Duodenal mucosa (tissue), 2 donors: ENCODE measurements around the gene CDH20.

Experiments used
- H3K27ac ChIP-seq: one replicate; pipeline ENCODE4 v1.7.0; 2013; ENCODE audit warnings: low read depth, low read length
- H3K27me3 ChIP-seq, 2 donors: one replicate each; pipeline ENCODE4 v1.7.0; 2013; ENCODE audit warnings: low read length in 2 of 2, control low read depth in 1 of 2; ENCODE audit not compliant: insufficient read depth in 2 of 2, control insufficient read depth in 1 of 2
- H3K36me3 ChIP-seq, 2 donors: one replicate each; pipeline ENCODE4 v1.7.0; 2013; ENCODE audit warnings: low read length in 2 of 2, control low read depth in 1 of 2; ENCODE audit not compliant: insufficient read depth in 2 of 2, control insufficient read depth in 1 of 2
- H3K4me1 ChIP-seq, 2 donors: one replicate each; pipeline ENCODE4 v1.7.0; 2013; ENCODE audit warnings: low read length in 2 of 2, control low read depth in 1 of 2; ENCODE audit not compliant: insufficient read depth in 2 of 2, control insufficient read depth in 1 of 2
- H3K4me3 ChIP-seq, 2 donors: one replicate each; pipeline ENCODE4 v1.7.0; 2013; ENCODE audit warnings: low read length in 2 of 2, low read depth in 1 of 2
- H3K9ac ChIP-seq, 2 donors: one replicate each; pipeline ENCODE4 v1.7.0; 2013; ENCODE audit warnings: low read length in 2 of 2, low read depth in 1 of 2
- H3K9me3 ChIP-seq, 2 donors: one replicate each; pipeline ENCODE4 v1.7.0; 2013; ENCODE audit warnings: low read length in 2 of 2, control low read depth in 1 of 2; ENCODE audit not compliant: control insufficient read depth in 1 of 2

Gene CDH20

DNA sequence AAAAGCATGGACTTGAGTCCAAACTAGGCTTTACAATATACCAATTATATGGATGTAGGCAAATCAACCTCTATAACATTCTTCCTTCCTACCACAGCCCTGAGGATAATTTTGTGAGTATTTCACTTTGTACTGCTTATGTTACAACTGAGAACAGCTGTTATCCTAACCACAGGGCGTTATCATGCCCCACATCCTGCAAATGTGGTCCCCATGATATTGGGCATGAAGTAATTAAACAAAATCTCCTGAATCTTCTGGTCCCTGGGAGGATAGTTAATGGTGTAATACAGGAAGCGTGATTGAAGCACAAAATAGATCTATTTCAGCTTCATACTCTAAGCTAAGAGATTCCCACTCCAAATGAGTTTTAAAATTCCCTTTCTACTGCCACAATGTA is 223.6 kb downstream of the CDH20 start:
- Histone ChIP-seq H3K9me3 (no peaks in the 10 kb centered on the region), H3K27ac (no peak overlapping the region), H3K4me1 (no peaks in the 10 kb centered on the region), H3K27me3 (peaks cover 0 to 3% of the 10 kb centered on the region in 2 donors), H3K4me3 (no peak overlapping the region), H3K36me3 (no peaks in the 10 kb centered on the region), H3K9ac (no peak overlapping the region)

DNA sequence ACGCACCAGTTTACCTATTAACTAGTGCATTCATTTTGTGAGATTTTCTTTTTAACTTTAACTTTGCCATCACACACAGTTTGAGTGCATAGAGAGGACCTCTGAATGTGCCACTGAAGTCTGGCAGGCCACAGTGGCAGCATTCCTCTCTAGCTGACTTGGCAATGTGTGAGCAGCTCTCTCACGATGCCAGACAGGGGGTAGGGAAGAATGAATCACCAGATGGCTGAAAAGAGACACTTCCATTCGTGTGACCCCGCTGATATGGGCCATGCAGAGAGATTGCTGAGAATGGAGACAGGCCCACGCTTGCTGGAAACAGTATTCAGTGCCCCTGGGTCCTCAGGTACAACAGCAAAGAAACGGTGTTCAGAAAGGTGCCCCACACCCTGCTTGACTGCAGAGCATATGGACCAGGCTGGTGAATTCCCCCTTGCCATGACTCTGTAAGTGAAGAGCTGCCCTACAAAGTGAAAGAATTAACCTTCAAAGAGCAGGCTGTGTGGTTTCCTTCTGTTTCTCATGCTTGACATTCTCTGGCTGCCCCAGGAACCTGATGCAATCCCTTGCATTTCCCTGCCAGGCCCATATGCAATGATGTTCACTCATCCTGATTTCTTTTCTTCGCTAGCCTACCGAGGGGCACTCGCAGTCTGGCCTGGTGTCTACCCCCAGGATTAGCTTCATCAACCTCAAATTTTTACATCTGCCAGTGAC is 236.1 kb downstream of the CDH20 start:
- H3K4me1 ChIP-seq, result no peaks in the 10 kb centered on the region
- no peak overlapping the region for H3K9ac ChIP-seq
- peaks cover 0 to 2% of the 10 kb centered on the region in 2 donors for H3K9me3 ChIP-seq
- H3K27me3 ChIP-seq, result peaks cover 0 to 3% of the 10 kb centered on the region in 2 donors
- no peak overlapping the region for H3K27ac ChIP-seq
- no peak overlapping the region for H3K4me3 ChIP-seq
- H3K36me3 ChIP-seq, result no peaks in the 10 kb centered on the region

DNA sequence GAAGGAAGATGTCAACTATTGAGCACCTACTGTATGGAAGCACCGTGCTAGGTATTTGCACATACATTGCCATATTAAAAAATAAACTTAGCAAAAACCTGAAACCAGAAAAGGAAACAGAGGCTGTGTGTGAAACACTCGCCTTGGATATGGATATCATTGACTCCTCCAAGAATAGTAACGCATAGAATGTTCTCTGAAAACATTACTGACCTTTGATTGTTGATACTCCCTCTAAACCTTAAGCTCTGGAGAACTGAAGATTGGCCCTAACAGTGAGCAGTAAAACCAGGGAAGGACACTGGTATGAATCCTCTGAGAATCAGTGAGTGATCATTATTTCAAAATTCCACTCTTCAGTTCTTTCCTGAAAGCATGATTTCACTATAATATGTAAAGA is 236.8 kb downstream of the CDH20 start:
- Histone ChIP-seq H3K9me3 (peaks cover 0 to 2% of the 10 kb centered on the region in 2 donors), H3K9ac (no peak overlapping the region), H3K27ac (no peak overlapping the region), H3K4me1 (no peaks in the 10 kb centered on the region), H3K36me3 (no peaks in the 10 kb centered on the region), H3K27me3 (peaks cover 0 to 3% of the 10 kb centered on the region in 2 donors), H3K4me3 (no peak overlapping the region)

DNA sequence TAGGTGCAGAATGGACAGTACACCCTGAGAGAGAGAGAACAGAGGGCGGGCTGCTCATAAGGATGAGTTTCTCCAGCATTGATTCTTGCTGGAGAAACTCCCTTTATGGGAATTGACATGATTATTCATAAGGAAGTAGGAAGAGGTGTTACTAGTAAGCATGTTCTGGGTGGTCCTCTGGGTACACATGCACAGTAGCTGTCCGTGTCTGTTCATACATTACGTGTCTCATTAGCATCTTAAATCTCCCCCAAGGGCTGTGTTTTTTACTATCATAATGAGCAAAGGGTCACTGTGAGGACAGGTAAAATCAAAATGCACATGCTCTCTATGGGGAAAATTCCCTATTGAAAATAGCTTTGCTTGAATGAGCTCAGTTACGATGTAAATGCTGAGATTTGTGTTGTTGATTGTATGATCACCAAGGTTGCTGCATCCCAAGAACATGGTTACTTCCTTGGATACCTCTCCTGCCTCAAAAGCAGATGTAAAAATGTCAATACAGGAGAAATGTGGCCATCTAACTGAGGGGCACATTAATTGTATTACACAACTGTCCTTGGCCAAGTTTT is 238.9 kb downstream of the CDH20 start:
- Histone ChIP-seq H3K4me1 (no peaks in the 10 kb centered on the region), H3K9ac (no peak overlapping the region), H3K27ac (no peak overlapping the region), H3K9me3 (peaks cover 0 to 2% of the 10 kb centered on the region in 2 donors), H3K27me3 (peaks cover 0 to 8% of the 10 kb centered on the region in 2 donors), H3K36me3 (no peaks in the 10 kb centered on the region), H3K4me3 (no peak overlapping the region)

DNA sequence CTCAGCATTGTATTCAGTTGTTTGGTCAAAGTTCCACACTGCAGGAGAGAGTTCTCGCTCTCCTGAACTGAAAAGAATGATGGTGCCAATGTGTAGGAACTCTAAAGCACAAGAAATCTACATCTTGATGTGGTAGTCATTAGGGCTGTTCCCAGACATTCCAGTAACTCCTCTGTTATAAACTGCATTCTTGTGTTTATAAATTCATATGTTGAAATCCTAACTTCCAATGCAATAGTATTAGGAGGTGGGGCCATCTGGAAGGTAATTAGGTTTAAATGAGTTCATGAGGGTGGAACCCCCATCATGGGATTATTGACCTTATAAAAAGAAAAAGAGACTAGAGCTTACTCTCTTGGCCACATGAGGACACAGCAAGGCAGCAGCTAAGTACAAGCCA is 239.6 kb downstream of the CDH20 start:
- Histone ChIP-seq H3K9ac (no peak overlapping the region), H3K27me3 (peaks cover 0 to 8% of the 10 kb centered on the region in 2 donors), H3K36me3 (no peaks in the 10 kb centered on the region), H3K9me3 (peaks cover 0 to 2% of the 10 kb centered on the region in 2 donors), H3K4me1 (no peaks in the 10 kb centered on the region), H3K27ac (no peak overlapping the region), H3K4me3 (no peak overlapping the region)

DNA sequence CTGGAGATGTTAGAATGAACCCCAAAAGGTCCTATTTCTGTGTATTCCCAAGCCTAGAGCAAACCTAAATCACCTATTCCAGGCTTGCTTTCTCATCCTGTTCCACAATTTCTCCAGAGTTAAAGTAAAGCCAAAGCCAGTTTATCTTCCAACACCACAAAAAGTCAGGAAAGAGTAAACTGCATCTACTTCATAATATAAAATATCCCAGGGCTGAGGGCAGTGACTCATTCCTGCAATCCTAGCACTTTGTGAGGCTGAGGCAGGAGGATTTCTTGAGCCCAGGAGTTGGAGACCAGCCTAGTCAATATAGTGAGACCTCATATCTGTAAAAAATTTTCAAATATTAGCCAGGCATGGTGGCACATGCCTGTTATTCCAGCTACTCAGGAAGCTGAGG is 241.4 kb downstream of the CDH20 start:
- Histone ChIP-seq H3K36me3 (no peaks in the 10 kb centered on the region), H3K4me3 (no peak overlapping the region), H3K9me3 (peaks cover 0 to 2% of the 10 kb centered on the region in 2 donors), H3K27ac (no peak overlapping the region), H3K4me1 (no peaks in the 10 kb centered on the region), H3K9ac (no peak overlapping the region), H3K27me3 (peaks cover 0 to 8% of the 10 kb centered on the region in 2 donors)

DNA sequence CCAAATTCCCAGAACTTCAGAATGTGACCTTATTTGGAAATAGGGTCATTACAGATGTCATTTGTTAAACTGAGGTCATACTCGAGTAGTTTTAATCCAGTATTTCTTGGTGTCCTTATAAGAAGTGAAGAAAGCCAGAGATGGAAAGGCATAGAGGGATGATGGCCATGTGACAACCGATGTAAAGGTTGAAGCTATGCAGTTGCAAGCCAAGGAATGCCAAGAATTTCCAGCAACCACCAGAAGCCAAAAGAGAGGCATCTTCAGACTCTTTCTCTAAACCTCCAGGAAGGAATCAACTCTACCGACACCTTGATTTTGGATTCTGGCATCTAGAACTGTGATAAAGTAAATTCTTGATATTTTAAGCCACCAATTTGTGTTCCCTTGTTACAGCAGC is 242.2 kb downstream of the CDH20 start:
- Histone ChIP-seq H3K4me1 (no peaks in the 10 kb centered on the region), H3K9me3 (peaks cover 0 to 2% of the 10 kb centered on the region in 2 donors), H3K36me3 (no peaks in the 10 kb centered on the region), H3K27ac (no peak overlapping the region), H3K9ac (no peak overlapping the region), H3K27me3 (peaks cover 0 to 8% of the 10 kb centered on the region in 2 donors), H3K4me3 (no peak overlapping the region)

DNA sequence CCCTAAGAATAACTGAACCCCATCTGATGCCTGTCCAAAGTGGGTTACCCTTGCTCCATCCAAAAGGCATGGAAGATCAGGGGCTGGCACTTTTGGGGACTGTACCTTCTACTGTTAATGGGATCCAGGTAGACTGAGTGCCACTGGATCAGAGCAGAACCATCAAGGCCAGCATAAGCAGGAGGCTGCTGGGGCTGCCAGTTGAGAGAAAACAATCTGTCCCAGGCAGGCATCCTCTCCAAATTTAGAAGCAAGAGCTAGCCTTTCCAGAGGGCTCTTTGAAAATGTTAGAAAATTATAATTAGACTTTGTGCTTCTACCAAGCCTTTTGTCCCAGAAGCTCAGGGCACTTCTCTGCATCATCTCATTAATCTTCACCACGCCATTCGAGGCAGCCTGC is 245.6 kb downstream of the CDH20 start:
- Histone ChIP-seq H3K9me3 (no peaks in the 10 kb centered on the region), H3K4me1 (peaks cover 5% of the 10 kb centered on the region in 2 donors), H3K36me3 (no peaks in the 10 kb centered on the region), H3K4me3 (no peak overlapping the region), H3K27me3 (peaks cover 0 to 8% of the 10 kb centered on the region in 2 donors), H3K9ac (no peak overlapping the region), H3K27ac (no peak overlapping the region)

DNA sequence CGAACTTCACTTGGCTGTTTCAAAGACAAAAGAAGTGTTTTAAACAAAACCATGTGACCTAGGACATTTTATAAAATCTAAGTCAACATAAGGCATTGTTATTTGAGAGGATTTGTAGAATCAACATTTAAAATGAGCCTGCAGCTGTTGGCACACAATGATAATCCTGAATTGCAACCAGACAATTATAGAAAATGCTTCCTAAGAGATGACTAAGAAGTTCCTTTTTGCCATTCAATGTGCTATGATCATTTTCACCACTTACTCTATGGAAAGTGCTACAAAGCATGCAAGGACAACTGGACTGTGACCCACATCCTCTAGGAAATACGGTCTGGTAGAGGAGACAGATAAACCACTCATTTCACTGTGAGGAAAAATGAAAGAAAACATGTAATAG is 246.4 kb downstream of the CDH20 start:
- Histone ChIP-seq H3K9ac (no peak overlapping the region), H3K4me3 (no peak overlapping the region), H3K9me3 (no peaks in the 10 kb centered on the region), H3K36me3 (no peaks in the 10 kb centered on the region), H3K4me1 (peaks cover 5% of the 10 kb centered on the region in 2 donors), H3K27ac (no peak overlapping the region), H3K27me3 (peaks cover 0 to 5% of the 10 kb centered on the region in 2 donors)

DNA sequence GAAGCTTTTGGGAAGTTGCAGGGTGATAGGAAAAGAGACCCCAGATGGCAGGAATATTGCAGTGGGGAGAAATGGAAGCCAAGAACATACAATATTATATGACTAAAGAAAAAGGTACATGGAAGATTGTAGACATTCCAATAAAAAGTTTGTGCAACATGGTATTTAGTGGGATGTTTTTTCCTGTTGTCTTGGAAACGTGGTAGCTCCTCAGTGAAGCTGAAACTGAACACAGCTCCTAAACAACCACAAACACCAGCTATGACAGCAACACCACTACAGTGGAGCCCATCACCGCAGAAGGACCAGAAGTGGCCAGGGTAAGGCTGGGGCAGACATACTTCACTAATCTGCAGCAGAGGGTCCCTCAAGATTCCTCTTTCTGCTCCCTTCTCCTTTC is 246.8 kb downstream of the CDH20 start:
- Histone ChIP-seq H3K9ac (no peak overlapping the region), H3K27me3 (peaks cover 0 to 5% of the 10 kb centered on the region in 2 donors), H3K36me3 (no peaks in the 10 kb centered on the region), H3K27ac (no peak overlapping the region), H3K9me3 (no peaks in the 10 kb centered on the region), H3K4me1 (peaks cover 5% of the 10 kb centered on the region in 2 donors), H3K4me3 (no peak overlapping the region)
